PC-9 (cell line): ENCODE results near the gene SHISA5. TPM values are rescaled to one million over a fixed set of nuclear protein-coding genes. Genes with fewer than 3 reads are reported as not detected.

Experiments
- BruUV-seq: library from RNA; stranded (reverse); fragments of 400-500 nt; replicated peaks from 2 replicates; lab custom pipeline; 2021; lab: Mats Ljungman, UMichigan
- CTCF ChIA-PET: fragments of 300-600 bp; sonication (Branson Sonifier 250); formaldehyde crosslinking; loops from one replicate; lab custom pipeline; 2022; ENCODE audit warnings: antibody characterized with exemption; lab: Charles Lee
- POLR2A ChIA-PET: fragments of 300-600 bp; sonication (Branson Sonifier 250); formaldehyde crosslinking; loops from one replicate; lab custom pipeline; 2022; ENCODE audit warnings: antibody characterized with exemption; ENCODE audit not compliant: unreplicated experiment; lab: Charles Lee
- DNase-seq, 2 experiments: peaks; one replicate each; pipeline versions ENCODE4 v3.0.0 to v3.0.0-alpha.2; 2015 to 2022; ENCODE audit warnings: mixed read lengths in 1 of 2
- H2AFZ ChIP-seq: fragments of 200-600 bp; sonication (generic); 2 replicates; pipeline ENCODE4 v1.8.1; 2017; ENCODE audit warnings: antibody characterized with exemption
- H3F3A ChIP-seq: fragments of 200-600 bp; sonication (generic); 2 replicates; pipeline ENCODE4 v1.8.1; 2017; ENCODE audit warnings: antibody characterized with exemption, mild to moderate bottlenecking, low read depth; ENCODE audit not compliant: insufficient read depth
- H3K27ac ChIP-seq: fragments of 200-600 bp; sonication (generic); 2 replicates; pipeline ENCODE4 v1.6.1; 2016; ENCODE audit warnings: mixed run types
- H3K27me3 ChIP-seq: fragments of 200-600 bp; sonication (generic); 2 replicates; pipeline ENCODE4 v1.6.1; 2016; ENCODE audit warnings: low read depth, mixed run types; ENCODE audit not compliant: insufficient read depth
- H3K36me3 ChIP-seq: fragments of 200-600 bp; sonication (generic); 2 replicates; pipeline ENCODE4 v1.6.1; 2016; ENCODE audit warnings: low read depth, mixed run types
- H3K4me1 ChIP-seq: fragments of 200-600 bp; sonication (generic); replicated peaks from 2 replicates; pipeline ENCODE4 v1.6.1; 2016; ENCODE audit warnings: mixed run types; ENCODE audit not compliant: insufficient read depth
- H3K4me2 ChIP-seq: fragments of 200-600 bp; sonication (generic); 2 replicates; pipeline ENCODE4 v1.6.1; 2017; ENCODE audit warnings: mixed run types
- H3K4me3 ChIP-seq: fragments of 200-600 bp; sonication (generic); 2 replicates; pipeline ENCODE4 v1.6.1; 2016; ENCODE audit warnings: mixed run types
- H3K79me2 ChIP-seq: fragments of 200-600 bp; sonication (generic); 2 replicates; pipeline ENCODE4 v1.6.1; 2017; ENCODE audit warnings: low read depth, mixed run types
- H3K9me2 ChIP-seq: fragments of 200-600 bp; sonication (generic); 2 replicates; pipeline ENCODE4 v1.8.1; 2017; ENCODE audit warnings: mild to moderate bottlenecking; ENCODE audit not compliant: insufficient read depth
- H3K9me3 ChIP-seq: fragments of 200-600 bp; sonication (generic); 2 replicates; pipeline ENCODE4 v1.8.1; 2016; ENCODE audit warnings: low read depth; ENCODE audit not compliant: insufficient read depth
- H4K20me1 ChIP-seq: fragments of 200-600 bp; sonication (generic); 2 replicates; pipeline ENCODE4 v1.8.1; 2017; ENCODE audit not compliant: insufficient read depth
- EZH2 ChIP-seq: fragments of 200-600 bp; sonication (generic); IDR thresholded peaks from 2 replicates; pipeline ENCODE4 v1.8.0; 2017; ENCODE audit warnings: antibody characterized with exemption, low read depth
- intact Hi-C: fragments of 100-400 bp; cut with micrococcal nuclease; formaldehyde crosslinking; loops from one replicate; pipeline ENCODE4 v1.10.0; 2022; ENCODE audit not compliant: unreplicated experiment
- total RNA-seq: library from RNA; stranded (reverse); gene quantifications from 2 replicates; pipeline ENCODE4 v1.2.3, GENCODE V29; 2021
- TF ChIP-seq, protein P1 (sequence below): fragments of 200-600 bp; sonication (generic); conservative IDR thresholded peaks from 2 replicates; pipeline ENCODE4 v1.6.1; 2017; ENCODE audit warnings: mixed run types, antibody characterized with exemption, mild to moderate bottlenecking, moderate library complexity

The SHISA5 gene
- total RNA-seq, 1 experiment from 2014 or later = 133 TPM

DNA sequence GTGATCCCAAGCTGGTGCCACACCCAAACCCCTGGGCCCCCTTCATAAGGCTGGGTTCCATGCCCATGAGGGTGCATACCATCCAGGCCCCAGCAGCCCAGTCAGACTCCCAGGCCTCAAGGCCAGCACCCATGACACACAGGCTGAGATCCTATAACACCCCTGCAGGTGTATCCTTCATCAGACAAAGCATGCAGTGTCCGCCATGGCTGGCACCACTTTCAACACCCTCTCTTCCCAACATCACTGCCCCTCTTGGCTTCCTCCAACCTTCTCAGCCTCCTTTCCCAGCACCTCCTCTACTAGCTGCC is 67.5 kb downstream of the SHISA5 start:
- TF ChIP-seq, protein P1, sequence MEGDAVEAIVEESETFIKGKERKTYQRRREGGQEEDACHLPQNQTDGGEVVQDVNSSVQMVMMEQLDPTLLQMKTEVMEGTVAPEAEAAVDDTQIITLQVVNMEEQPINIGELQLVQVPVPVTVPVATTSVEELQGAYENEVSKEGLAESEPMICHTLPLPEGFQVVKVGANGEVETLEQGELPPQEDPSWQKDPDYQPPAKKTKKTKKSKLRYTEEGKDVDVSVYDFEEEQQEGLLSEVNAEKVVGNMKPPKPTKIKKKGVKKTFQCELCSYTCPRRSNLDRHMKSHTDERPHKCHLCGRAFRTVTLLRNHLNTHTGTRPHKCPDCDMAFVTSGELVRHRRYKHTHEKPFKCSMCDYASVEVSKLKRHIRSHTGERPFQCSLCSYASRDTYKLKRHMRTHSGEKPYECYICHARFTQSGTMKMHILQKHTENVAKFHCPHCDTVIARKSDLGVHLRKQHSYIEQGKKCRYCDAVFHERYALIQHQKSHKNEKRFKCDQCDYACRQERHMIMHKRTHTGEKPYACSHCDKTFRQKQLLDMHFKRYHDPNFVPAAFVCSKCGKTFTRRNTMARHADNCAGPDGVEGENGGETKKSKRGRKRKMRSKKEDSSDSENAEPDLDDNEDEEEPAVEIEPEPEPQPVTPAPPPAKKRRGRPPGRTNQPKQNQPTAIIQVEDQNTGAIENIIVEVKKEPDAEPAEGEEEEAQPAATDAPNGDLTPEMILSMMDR = no peak
- no peak for TF ChIP-seq EZH2
- no peaks in the 10 kb centered on the region for H3K9me2 ChIP-seq
- intact Hi-C loops = loop anchor here (1.0 to 10.0 kb wide), 5 partner anchors 35 to 242 kb away; partner anchors contain the start of gene NME6
- CTCF ChIA-PET = interaction anchor here (0.5 to 2.0 kb wide), 34 partner anchors 9 to 1013 kb away, joined by 3 to 126 read pairs (median 5); partner anchors contain the start of genes ATRIP, CDC25A, PFKFB4 and ZNF589
- no peak overlapping the region for H3K4me3 ChIP-seq
- no TSS peak for BruUV-seq
- no peak overlapping the region for H2AFZ ChIP-seq
- H3F3A ChIP-seq = peaks cover 23% of the 10 kb centered on the region
- H3K27ac ChIP-seq = no peak overlapping the region
- H3K4me2 ChIP-seq = no peak overlapping the region
- no peak for DNase-seq
- no peaks in the 10 kb centered on the region for H4K20me1 ChIP-seq
- H3K36me3 ChIP-seq = no peaks in the 10 kb centered on the region
- H3K4me1 ChIP-seq = peaks cover 35% of the 10 kb centered on the region
- POLR2A ChIA-PET = interaction anchor here (0.6 to 1.0 kb wide), 10 partner anchors 9 to 249 kb away, joined by 3 to 8 read pairs (median 4); partner anchors contain the start of gene ATRIP
- H3K79me2 ChIP-seq = peaks cover 53% of the 10 kb centered on the region
- no peaks in the 10 kb centered on the region for H3K9me3 ChIP-seq
- no peaks in the 10 kb centered on the region for H3K27me3 ChIP-seq

DNA sequence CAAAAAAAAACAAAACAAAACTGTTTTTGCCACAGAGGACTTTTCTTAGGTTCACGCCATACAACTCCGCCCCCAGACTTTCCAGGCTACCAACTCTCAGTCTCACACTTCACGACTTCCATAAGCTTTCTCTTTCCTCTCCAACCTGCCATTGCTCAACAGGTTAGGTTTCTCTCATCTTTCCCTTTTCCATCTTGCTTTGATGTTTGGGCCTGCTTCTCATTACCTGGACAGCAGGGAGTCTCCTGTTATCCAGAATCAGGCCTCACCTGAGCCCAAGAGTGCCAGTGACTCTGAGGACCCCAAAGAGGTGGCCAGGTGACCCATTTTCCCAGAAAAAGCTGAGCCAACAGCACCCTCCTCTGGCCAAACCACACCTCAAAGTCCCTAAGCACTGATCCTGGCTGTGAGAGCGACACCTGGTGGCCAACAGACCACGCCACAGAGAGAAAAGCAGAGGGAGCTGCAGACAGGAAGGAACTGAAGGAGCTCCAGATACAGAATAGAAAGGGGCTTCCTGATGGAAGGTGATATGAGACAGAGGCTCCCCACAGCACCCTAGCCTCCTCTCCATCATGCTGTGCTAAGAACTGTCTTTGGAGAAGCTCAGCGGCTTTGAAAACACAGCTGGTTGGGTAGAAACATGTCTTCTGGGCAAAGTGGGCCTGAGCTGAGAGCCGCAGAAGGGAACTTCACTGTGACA is 68.0 kb downstream of the SHISA5 start:
- peak overlapping the region; percentile 86; the same call in 1 of the 2 replicates for H3K27ac ChIP-seq
- no peaks in the 10 kb centered on the region for H3K9me3 ChIP-seq
- DNase-seq = peak; percentile 60 to 83
- H2AFZ ChIP-seq = no peak overlapping the region
- no TSS peak for BruUV-seq
- TF ChIP-seq, protein P1 = peak; percentile 99
- no peak for TF ChIP-seq EZH2
- H3K4me3 ChIP-seq = no peak overlapping the region
- ChIA-PET CTCF (interaction anchor here (0.5 to 2.0 kb wide), 35 partner anchors 10 to 1013 kb away, joined by 3 to 126 read pairs (median 5); partner anchors contain the start of genes ATRIP, CDC25A, PFKFB4 and ZNF589), POLR2A (interaction anchor here (0.6 to 1.0 kb wide), 11 partner anchors 10 to 249 kb away, joined by 3 to 8 read pairs (median 3); partner anchors contain the start of gene ATRIP)
- no peaks in the 10 kb centered on the region for H3K36me3 ChIP-seq
- no peaks in the 10 kb centered on the region for H4K20me1 ChIP-seq
- H3K9me2 ChIP-seq = no peaks in the 10 kb centered on the region
- H3K4me1 ChIP-seq = peaks cover 38% of the 10 kb centered on the region
- H3K27me3 ChIP-seq = no peaks in the 10 kb centered on the region
- intact Hi-C loops = loop anchor here (1.0 to 10.0 kb wide), 5 partner anchors 35 to 242 kb away; partner anchors contain the start of gene NME6
- H3F3A ChIP-seq = peaks cover 20% of the 10 kb centered on the region
- 0 out of 2 replicates have a peak overlapping the region, but pooled peaks have one; percentile 16 for H3K4me2 ChIP-seq
- peaks cover 48% of the 10 kb centered on the region for H3K79me2 ChIP-seq

DNA sequence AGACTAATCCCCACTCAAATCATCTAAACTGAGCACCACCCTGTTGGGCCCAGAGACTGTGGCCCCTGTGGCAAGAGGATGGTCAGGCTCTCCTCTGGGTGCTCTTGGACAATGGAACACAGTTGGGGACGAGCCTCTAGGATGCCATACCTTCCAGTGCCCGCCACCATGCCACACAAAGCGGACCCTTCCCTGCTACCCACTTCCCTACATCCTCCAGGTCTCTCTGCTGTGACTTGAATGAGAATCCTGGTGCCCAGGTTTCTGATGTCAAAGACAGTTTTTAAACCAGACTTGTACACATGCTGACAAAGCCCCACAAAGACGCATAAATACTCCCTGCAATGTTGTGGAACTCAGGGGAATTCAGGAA is 68.8 kb downstream of the SHISA5 start:
- no peak for DNase-seq
- CTCF ChIA-PET = interaction anchor here (0.6 to 2.0 kb wide), 12 partner anchors 9 to 247 kb away, joined by 3 to 126 read pairs (median 6); partner anchors contain the start of gene CDC25A
- Histone ChIP-seq H4K20me1 (no peaks in the 10 kb centered on the region), H3K4me2 (peak overlapping the region; percentile 65; the same call in 1 of the 2 replicates), H3K36me3 (no peaks in the 10 kb centered on the region), H3K4me1 (peaks cover 45% of the 10 kb centered on the region), H3K27ac (peak overlapping the region; percentile 86; the same call in 1 of the 2 replicates), H3F3A (peaks cover 27% of the 10 kb centered on the region), H3K79me2 (peaks cover 40% of the 10 kb centered on the region), H3K27me3 (no peaks in the 10 kb centered on the region), H3K4me3 (no peak overlapping the region), H3K9me2 (no peaks in the 10 kb centered on the region), H3K9me3 (no peaks in the 10 kb centered on the region), H2AFZ (no peak overlapping the region)
- POLR2A ChIA-PET = no interaction called here
- no TSS peak for BruUV-seq
- TF ChIP-seq, protein P1 = no peak
- no peak for TF ChIP-seq EZH2
- intact Hi-C loops = loop anchor here (10.0 kb wide), 1 partner anchor 130 kb away; the partner anchor contains the start of gene NME6
